Cardiac septum (tissue), 1 donor: ENCODE measurements around the gene HDGFL3. TPM values are rescaled to one million over a fixed set of nuclear protein-coding genes. Genes with fewer than 3 reads are reported as not detected.

Experiments
- DNase-seq: peaks from one replicate; pipeline ENCODE4 v3.0.0-alpha.2; 2020; ENCODE audit warnings: low spot score
- intact Hi-C: fragments of 100-400 bp; cut with DNase I; formaldehyde crosslinking; loops from one replicate; pipeline ENCODE4 v1.14.0; 2022
- total RNA-seq: library from RNA; stranded (reverse); fragmentation: NEBNext Ultra II Directional; extraction: Animal tissue kit (Norgen Biotek cat#: 25700); gene quantifications from one replicate; pipeline ENCODE4 v1.2.1, GENCODE V29; 2021
- donor health status: DM: no; HTN: no; CAD: no.

The HDGFL3 gene
- total RNA-seq, 1 donor from 2014 or later: 50.5 TPM

DNA sequence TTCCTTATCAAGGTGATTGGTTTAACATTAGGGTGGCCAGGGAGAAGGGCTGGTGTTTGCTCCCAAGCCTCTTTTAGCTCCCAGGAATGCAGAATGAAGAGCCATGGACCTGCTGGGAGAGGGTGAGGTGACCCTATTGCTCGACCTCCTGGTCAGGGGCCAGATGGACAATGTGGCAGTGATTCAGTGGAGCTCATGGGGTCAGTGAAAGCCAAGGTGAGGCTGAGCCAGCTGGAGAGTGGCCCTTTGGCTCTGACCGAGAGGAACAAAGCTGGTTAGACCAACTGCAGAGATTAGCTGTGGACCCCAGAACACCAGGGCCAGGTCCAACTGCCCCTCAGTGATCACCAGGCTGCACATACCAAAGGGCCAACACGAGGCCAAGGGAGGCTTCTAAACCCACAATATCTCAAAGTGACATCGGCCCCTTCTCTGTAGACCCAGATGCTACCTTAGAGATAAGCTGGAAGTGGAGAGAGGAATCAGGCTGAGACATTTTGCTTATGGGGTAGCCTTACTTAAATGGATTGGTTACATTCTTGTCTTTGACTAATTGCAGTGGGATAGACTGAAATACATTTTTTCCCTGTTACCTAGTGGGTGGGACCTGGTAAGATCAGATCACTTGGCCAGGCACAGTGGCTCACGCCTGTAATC lies 124.8 kb downstream of the HDGFL3 start:
- intact Hi-C loops: no loop called here
- DNase-seq: no peak

GRCh38 chr15:83081256-83082014 lies 126.2 kb downstream of the HDGFL3 start:
- no peak for DNase-seq
- intact Hi-C loops: no loop called here

DNA sequence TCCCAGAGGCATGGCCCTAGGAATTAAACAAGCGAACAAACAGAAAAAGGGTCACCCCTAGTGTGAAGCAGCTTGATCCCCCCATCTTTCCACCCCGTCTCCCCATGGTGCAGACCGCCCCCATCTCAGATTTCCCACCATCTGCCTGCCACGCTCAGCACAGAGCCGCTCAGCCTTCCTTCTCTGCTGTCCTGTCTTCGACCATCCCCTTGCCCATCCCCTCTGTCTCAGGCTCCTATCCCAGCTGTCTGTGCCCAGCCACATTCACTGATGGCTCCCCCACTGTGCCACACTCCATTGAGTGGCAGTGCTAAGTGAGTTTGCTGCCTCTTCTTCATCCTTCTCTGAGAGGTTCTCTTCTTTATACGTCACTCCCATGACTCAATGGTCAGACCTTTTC lies 128.9 kb downstream of the HDGFL3 start:
- intact Hi-C loops: no loop called here
- DNase-seq: no peak

Other genes starting within 250 kb of the HDGFL3 start
- gene RAMAC, start 221.6 kb downstream of the HDGFL3 start, total RNA-seq: 12.5 TPM
- gene C15orf40, start 196.2 kb downstream of the HDGFL3 start, total RNA-seq: 8.5 TPM
- gene BTBD1, start 140.6 kb downstream of the HDGFL3 start, total RNA-seq: 128 TPM
- gene TM6SF1, start 100.2 kb downstream of the HDGFL3 start, total RNA-seq: 2.8 TPM
- gene BNC1, start 76.8 kb upstream of the HDGFL3 start, total RNA-seq: 0.11 TPM
- gene SH3GL3, start 239.5 kb upstream of the HDGFL3 start, total RNA-seq: not detected